MM.1S (cell line): ENCODE results near the gene AMACR.

Source experiments
- DNase-seq: peaks from one replicate; pipeline ENCODE4 v3.0.0-alpha.2; 2015
- H2AFZ ChIP-seq: fragments of 300-600 bp; sonication (generic); 2 replicates; pipeline ENCODE4 v1.6.0; 2016; ENCODE audit warnings: antibody characterized with exemption, low read length
- H3F3A ChIP-seq: fragments of 300-600 bp; sonication (generic); 2 replicates; pipeline ENCODE4 v1.6.1; 2016; ENCODE audit warnings: mild to moderate bottlenecking, antibody characterized with exemption, low read length, moderate library complexity, mixed read lengths; ENCODE audit not compliant: insufficient read depth
- H3K27ac ChIP-seq: fragments of 300-600 bp; sonication (generic); 2 replicates; pipeline ENCODE4 v1.5.1; 2016; ENCODE audit warnings: mild to moderate bottlenecking, low read length
- H3K27me3 ChIP-seq: fragments of 300-600 bp; sonication (generic); replicated peaks from 2 replicates; pipeline ENCODE4 v1.6.0; 2016; ENCODE audit warnings: low read length; ENCODE audit not compliant: insufficient read depth
- H3K36me3 ChIP-seq: fragments of 300-600 bp; sonication (generic); replicated peaks from 2 replicates; pipeline ENCODE4 v1.6.1; 2016; ENCODE audit warnings: mild to moderate bottlenecking, low read length, mixed read lengths; ENCODE audit not compliant: insufficient read depth
- H3K4me1 ChIP-seq: fragments of 300-600 bp; sonication (generic); 2 replicates; pipeline ENCODE4 v1.6.1; 2016; ENCODE audit warnings: low read length, mixed read lengths
- H3K4me2 ChIP-seq: fragments of 300-600 bp; sonication (generic); 2 replicates; pipeline ENCODE4 v1.6.0; 2016; ENCODE audit warnings: low read depth, low read length
- H3K4me3 ChIP-seq: fragments of 300-600 bp; sonication (generic); 2 replicates; pipeline ENCODE4 v1.5.1; 2016; ENCODE audit warnings: low read length, mixed read lengths
- H3K79me2 ChIP-seq: fragments of 300-600 bp; sonication (generic); 2 replicates; pipeline ENCODE4 v1.6.1; 2016; ENCODE audit warnings: mixed run types, low read length, mixed read lengths
- H3K9ac ChIP-seq: fragments of 300-600 bp; sonication (generic); 2 replicates; pipeline ENCODE4 v1.6.1; 2016; ENCODE audit warnings: low read length, mixed read lengths
- H3K9me2 ChIP-seq: fragments of 300-600 bp; sonication (generic); replicated peaks from 2 replicates; pipeline ENCODE4 v1.6.1; 2016; ENCODE audit warnings: mild to moderate bottlenecking, low read length, mixed read lengths; ENCODE audit not compliant: insufficient read depth
- H3K9me3 ChIP-seq: fragments of 300-600 bp; sonication (generic); replicated peaks from 2 replicates; pipeline ENCODE4 v1.6.1; 2016; ENCODE audit warnings: mild to moderate bottlenecking, low read length, mixed read lengths; ENCODE audit not compliant: insufficient read depth
- H4K20me1 ChIP-seq: fragments of 300-600 bp; sonication (generic); 2 replicates; pipeline ENCODE4 v1.6.1; 2016; ENCODE audit warnings: mild to moderate bottlenecking, low read length, moderate library complexity, mixed read lengths; ENCODE audit not compliant: insufficient read depth
- CTCF ChIP-seq: fragments of 300-600 bp; sonication (generic); IDR thresholded peaks from 2 replicates; pipeline ENCODE4 v1.5.1; 2016; ENCODE audit warnings: antibody characterized with exemption, low read length, mixed read lengths
- EZH2 ChIP-seq: fragments of 300-600 bp; sonication (generic); optimal IDR thresholded peaks from 2 replicates; pipeline ENCODE3; 2017; ENCODE audit warnings: low read depth, mild to moderate bottlenecking, antibody characterized with exemption, low read length, mixed read lengths
- EZH2phosphoT487 ChIP-seq: fragments of 300-600 bp; sonication (generic); IDR thresholded peaks from 2 replicates; pipeline ENCODE4 v1.6.1; 2018; ENCODE audit warnings: antibody characterized with exemption, low read length

AMACR gene

GRCh38 chr5:33975852-33976251, 32.0 kb downstream of the AMACR start:
- TF ChIP-seq EZH2phosphoT487: no peak
- no peak for TF ChIP-seq EZH2
- no peak for TF ChIP-seq CTCF
- peaks cover 10% of the 10 kb centered on the region; the same call in 1 of the 2 replicates for H3F3A ChIP-seq
- no peak overlapping the region for H3K27ac ChIP-seq
- H3K79me2 ChIP-seq: no peaks in the 10 kb centered on the region
- H3K4me1 ChIP-seq: peaks cover 16% of the 10 kb centered on the region
- no peak overlapping the region for H3K9ac ChIP-seq
- no peak overlapping the region for H2AFZ ChIP-seq
- H3K9me2 ChIP-seq: no peaks in the 10 kb centered on the region
- H3K27me3 ChIP-seq: no peaks in the 10 kb centered on the region
- H3K4me2 ChIP-seq: no peak overlapping the region
- H4K20me1 ChIP-seq: no peaks in the 10 kb centered on the region
- H3K9me3 ChIP-seq: no peaks in the 10 kb centered on the region
- no peaks in the 10 kb centered on the region for H3K36me3 ChIP-seq
- DNase-seq: no peak
- H3K4me3 ChIP-seq: no peak overlapping the region

- peak overlapping the region; percentile 7; the same call in 1 of the 2 replicates for H3K4me3 ChIP-seq
- no peak overlapping the region for H3K9ac ChIP-seq
- H3K79me2 ChIP-seq: no peaks in the 10 kb centered on the region
- peaks cover 10% of the 10 kb centered on the region; the same call in 1 of the 2 replicates for H3F3A ChIP-seq
- peak overlapping the region; percentile 34; the same call in 1 of the 2 replicates for H3K27ac ChIP-seq
- H3K9me2 ChIP-seq: no peaks in the 10 kb centered on the region
- H3K36me3 ChIP-seq: no peaks in the 10 kb centered on the region
- no peaks in the 10 kb centered on the region for H3K27me3 ChIP-seq
- DNase-seq: peak; percentile 61
- peaks cover 16% of the 10 kb centered on the region for H3K4me1 ChIP-seq
- no peaks in the 10 kb centered on the region for H4K20me1 ChIP-seq
- no peaks in the 10 kb centered on the region for H3K9me3 ChIP-seq
- TF ChIP-seq CTCF: no peak
- no peak for TF ChIP-seq EZH2phosphoT487
- no peak for TF ChIP-seq EZH2
- H3K4me2 ChIP-seq: peak overlapping the region; percentile 51
- 0 out of 2 replicates have a peak overlapping the region, but pooled peaks have one; percentile 1 for H2AFZ ChIP-seq
Observed at GRCh38 chr5:33973271-33973670, 34.6 kb downstream of the AMACR start.

- Histone ChIP-seq H4K20me1 (no peaks in the 10 kb centered on the region), H3K27me3 (no peaks in the 10 kb centered on the region), H3K9ac (no peak overlapping the region), H2AFZ (no peak overlapping the region), H3K27ac (no peak overlapping the region), H3K4me3 (no peak overlapping the region), H3K9me2 (no peaks in the 10 kb centered on the region), H3K9me3 (no peaks in the 10 kb centered on the region), H3K4me1 (peaks cover 16% of the 10 kb centered on the region), H3K36me3 (no peaks in the 10 kb centered on the region), H3K79me2 (no peaks in the 10 kb centered on the region), H3K4me2 (no peak overlapping the region), H3F3A (peaks cover 10% of the 10 kb centered on the region; the same call in 1 of the 2 replicates)
- peak; percentile 51 for DNase-seq
- TF ChIP-seq EZH2 (no peak), CTCF (peak; percentile 73)
Observed at GRCh38 chr5:33969572-33970452, 38.0 kb downstream of the AMACR start.
